GM18858 (cell line): ENCODE measurements around the gene ESRRG.

ENCODE experiments used
- ATAC-seq: cut with Tn5 transposase; IDR thresholded peaks from one replicate; pipeline ENCODE4 v1.9.1; 2021; ENCODE audit not compliant: unreplicated experiment

The ESRRG gene

DNA sequence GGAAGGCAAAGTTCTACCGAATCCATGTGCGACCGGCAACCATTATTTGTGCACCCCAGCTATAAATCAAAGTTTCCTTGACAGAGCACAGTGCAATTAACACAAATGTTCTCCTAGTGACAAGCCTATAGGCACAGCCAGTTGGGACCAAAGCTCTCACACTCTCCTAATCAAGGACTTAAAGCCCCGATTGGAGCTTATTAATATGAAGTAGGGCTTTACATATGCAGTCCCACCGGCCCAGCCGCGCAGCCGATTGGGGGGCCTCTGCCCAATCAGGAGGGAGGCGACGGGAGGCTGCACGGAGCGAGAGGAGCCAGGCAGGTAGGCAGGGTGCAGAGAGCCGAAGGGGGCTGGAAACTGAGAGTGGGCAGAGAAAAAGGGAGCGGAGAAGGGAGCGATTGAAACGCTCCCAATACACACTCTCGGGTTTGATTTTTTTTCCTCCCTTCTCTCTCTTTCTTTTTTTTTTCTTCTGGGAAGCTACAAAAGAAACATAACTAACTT, at the start of gene ESRRG:
TSS of gene ESRRG (minus strand) at position 156 of the 507 bp plus-strand sequence. CDS start at position 26, 130 bp downstream.
- no peak for ATAC-seq

GRCh38 chr1:216771922-216772321, 48.7 kb upstream of the ESRRG start:
- no peak for ATAC-seq

DNA sequence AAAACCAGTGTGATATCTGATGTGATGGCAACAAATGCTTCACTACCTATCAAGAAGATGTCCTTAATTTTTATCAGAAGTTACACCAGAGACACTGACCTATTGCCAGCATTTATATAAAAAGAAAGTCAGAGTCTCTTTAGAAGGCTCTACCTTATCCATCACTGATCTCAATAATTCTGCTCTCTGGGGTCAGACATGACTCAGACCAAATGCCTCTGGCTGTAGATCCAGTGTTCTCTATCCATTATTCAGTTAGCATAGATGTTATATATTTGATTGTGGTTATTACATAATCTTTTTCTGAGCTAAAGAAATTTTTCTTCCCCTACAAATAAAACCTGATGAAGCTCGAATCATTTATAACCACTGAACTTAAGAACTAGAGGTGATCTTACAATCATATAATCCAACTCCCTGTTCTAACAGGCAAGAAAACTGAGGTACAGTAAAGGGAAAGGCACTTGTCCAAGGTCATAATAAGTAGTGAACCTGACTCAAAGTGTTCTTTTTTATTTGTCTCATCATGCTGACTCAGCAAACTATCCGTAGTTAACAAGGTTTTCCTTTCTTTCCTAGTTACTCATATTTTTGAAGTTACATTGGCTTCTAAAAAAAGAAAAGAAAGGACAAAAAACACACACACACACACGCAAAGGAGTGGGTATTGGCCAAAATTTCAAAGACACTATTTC, 43.6 kb upstream of the ESRRG start:
- no peak for ATAC-seq

DNA sequence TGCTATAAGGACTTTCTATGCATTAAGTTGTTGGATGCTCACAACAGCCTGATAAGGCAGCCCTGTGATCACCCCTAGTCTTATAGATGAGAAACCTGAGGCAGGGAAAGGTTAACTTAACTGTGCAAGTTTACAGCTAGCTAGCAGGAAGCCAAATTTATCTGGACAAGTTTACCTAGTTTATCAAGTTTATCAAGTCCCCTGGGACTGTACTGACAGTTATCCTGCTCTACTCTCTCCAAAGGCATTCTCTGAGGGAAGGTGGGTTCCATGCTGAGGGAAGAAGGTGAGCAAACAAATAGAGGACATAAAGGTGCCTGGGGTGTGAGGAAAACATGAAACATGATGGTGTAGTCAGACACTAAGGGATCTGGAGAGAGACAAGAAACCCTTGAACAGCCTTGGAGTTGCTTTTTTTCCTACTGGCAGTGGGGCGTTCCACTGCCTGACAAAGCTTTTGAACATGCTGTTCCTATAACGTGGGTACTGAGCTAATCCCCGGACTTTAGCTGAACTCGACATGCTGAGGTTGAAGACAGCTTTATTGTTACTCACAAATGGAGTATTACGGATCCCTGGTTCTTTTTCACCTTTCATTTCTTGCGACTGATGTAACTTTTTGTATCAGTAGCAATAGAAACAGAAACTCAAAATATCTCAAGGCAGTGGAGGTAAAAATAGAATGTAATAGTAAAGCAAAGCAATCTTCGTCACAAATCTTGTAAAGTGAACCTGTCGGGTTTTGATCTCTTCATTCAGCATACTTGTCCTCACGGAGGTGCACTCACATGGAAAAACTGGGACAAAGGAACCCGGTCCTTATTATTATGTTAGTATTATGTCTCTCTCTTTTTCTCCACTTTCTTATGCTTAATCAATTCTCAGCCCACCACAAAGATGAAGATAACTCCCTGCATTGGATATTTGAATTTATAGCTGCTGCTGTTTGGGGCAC, 42.4 kb upstream of the ESRRG start:
- no peak for ATAC-seq

- no peak for ATAC-seq
Observed at GRCh38 chr1:216758161-216758560, 34.9 kb upstream of the ESRRG start.

- no peak for ATAC-seq
Observed at GRCh38 chr1:216757110-216757509, 33.9 kb upstream of the ESRRG start.

- ATAC-seq = no peak
Observed at GRCh38 chr1:216750961-216751360, 27.7 kb upstream of the ESRRG start.

DNA sequence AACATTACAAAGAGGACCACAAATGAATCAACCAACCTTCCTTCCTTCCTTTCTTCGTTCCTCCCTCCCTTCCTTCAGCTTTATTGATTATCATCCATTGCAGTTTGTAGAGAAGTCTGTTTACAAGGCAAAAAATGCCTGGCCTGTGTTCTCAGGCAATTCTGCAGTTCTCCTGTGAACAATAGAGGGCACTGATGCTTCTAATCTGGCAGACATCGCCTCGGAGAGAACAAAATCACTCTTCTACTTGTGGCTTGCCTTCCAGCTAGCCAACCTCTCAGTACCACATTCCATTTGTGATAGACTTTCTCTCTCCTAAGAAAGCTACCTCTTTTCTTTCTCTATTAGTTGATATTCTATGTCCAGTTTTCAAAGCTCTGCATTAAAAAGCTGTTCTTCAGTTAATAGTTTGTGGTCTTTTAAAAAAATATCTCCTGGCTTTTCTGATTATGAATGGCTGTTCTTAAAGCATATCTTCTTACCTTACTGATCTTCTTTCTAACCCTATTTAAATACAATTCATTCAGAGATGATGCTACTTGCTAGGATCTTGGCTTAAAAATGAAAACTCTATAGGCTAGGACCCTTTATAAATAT, 26.9 kb upstream of the ESRRG start:
- peak; percentile 62 for ATAC-seq

- ATAC-seq = no peak
Observed at GRCh38 chr1:216749232-216749631, 26.0 kb upstream of the ESRRG start.

DNA sequence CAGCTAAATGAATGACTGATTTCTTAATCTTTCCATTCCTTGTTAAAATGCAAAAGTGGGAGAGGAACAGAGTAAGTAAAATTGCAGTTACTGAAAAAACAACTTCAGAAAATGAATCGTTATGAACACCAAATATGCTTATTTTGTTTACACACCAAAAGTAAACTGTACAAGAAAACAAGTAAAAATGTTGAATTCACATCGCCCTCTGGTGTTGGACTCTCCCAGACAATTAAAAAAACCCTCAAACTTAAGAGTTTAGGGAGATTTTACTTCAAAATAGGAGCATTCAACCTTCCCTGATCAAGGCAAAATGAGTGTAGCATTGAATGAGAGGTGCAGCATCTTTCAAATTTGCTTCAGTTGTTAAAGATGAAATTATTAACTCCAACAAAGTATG, 19.4 kb upstream of the ESRRG start:
- ATAC-seq = no peak

DNA sequence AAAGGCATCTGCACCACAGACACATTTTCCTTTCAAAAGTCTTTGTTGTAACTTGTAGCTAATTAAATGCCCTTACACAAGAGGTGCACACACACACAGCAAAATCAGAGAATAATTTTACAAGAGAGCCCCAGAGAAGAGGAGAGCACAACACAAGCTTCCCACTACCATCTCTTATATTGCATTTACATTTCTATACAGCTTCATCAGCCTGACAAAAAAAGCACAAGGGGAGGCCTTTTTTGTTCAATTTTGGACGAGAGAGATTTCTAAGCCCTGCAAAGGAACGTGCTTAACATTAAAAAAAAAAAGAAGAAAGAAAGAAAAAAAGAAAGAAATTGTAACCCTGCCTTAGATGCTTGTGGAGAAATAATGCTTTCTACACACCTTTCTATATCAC, 17.1 kb upstream of the ESRRG start:
- no peak for ATAC-seq

DNA sequence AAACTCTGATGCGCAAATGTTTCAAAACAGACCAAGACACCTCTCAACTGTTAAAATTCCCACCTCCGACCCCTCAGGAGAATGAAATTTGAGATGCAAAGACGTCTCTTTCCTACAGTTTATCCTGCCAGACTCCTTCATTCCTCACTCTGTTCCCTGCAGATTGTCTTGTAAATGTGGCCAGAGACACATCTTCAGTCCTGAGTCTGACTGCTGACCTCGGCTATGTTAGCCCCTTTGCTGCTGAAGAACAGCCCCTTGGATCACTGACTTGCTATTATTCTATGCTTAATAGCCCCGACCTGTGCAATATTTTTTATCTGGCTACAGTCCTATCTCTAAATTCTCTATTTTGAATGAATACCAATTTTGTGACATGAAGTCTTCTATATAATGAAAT, 16.6 kb upstream of the ESRRG start:
- ATAC-seq = no peak

- no peak for ATAC-seq
Observed at GRCh38 chr1:216732121-216732520, 8.9 kb upstream of the ESRRG start.

- ATAC-seq = no peak
Observed at GRCh38 chr1:216731562-216731961, 8.3 kb upstream of the ESRRG start.

DNA sequence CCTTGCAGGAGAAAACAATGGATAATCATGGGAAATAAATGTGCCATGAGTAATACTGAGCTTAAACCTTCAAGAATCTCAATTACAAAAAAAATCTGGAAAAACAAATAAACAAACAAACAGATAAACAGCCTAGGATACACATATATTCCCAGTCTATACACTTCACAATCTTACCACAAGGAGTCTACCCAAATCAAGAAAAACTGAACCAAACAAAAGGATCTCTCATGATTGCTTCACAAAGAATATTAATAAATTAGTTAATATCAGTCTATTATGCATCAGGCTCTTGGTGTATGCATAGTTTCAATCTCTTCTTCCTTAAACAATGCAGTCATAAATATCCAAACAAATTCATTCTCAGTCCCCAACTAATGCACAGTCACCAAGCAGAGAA, 3.2 kb upstream of the ESRRG start:
- ATAC-seq = no peak

DNA sequence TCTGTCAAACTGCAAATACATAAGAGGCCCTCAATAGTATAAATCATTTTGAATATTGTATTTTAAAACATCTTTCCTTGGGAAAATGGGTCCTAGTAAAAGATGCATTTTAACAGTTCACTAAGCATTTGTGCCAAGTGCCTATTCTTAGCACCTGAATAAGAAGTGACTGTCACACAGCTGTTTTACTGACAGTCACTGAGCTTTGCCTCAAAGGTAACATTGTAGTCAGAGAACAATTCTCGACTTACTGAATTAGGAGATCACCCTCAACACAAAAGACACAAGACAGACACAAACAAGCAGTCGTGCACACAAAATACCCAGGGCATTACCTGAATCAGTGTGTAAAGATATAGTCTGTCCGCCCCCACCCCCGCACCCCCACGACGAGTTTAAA, 408 bp downstream of the ESRRG start:
- ATAC-seq = no peak

- ATAC-seq = no peak
Observed at GRCh38 chr1:216721863-216722262, 1.4 kb downstream of the ESRRG start.

GRCh38 chr1:216721062-216721461, 2.2 kb downstream of the ESRRG start:
- no peak for ATAC-seq

DNA sequence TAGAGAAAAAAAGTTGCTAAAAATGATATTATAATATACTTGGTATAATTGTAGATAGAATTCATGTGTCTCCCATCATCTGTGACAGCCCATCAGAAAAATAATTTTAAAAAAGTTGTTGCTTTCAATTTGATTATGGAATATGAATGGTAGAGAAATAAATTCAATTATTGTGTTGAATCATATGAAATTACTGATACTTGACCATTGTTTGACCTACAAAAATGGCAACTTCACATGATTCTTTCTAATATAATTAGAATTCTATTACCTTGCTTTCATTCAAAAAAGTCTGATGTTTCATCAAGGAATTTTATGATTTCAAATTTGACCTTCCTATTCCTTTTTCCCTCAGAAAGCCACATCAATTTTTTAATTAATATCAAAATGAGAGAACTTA, 11.5 kb downstream of the ESRRG start:
- ATAC-seq = no peak

DNA sequence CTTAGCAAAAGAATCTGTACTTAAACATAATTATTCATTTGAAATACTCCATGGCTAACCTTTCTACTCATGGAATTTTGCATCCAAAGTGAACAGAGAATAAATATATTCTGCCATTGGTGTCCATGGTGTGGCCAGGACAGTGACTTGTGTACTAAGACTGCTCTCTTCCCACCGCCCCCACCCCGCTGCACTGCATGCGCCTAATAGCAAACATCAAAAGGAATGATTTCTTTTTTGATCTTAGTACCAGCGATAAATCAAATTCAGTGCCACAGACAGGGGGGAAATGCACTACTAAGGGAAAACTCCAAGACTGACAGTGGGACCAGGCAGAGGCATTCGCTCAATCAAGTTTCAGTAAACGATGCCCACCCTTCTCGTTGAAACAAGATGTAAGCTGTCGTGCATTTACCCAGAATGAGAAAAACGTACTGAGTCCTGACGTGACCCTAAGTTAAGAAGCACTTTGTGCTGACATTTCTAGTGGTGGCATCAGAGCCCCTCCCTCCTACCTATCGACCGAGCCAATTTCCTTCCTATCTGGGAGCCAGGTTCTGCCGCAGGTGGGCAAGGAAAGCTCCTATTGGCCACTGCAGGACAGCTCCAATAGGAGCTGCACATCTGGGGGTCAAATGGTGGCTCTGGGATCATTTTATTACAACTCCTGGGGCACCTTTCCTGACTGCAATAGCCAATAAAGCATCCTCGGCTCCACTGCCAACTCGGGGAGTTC, 12.5 kb downstream of the ESRRG start:
- ATAC-seq = no peak

DNA sequence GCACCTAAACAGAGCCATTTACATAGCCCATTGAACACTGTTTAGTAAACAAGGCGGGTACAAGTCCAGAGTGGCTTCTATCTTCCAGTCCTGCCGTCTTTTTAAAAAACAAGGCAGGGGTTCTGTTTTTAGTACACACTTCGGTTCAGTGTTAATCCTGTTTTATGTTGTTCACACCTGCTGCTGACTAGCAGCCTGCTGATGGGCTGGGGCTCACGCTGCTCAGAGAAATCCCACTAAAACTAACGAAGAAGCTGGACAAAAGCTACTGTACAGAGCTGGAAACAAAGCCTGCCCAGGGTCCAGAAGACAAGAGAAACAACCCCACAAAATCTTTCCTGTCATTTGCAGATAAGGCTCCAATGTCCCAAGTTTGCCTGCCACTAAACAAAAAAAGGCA, 13.2 kb downstream of the ESRRG start:
- no peak for ATAC-seq
